ENCODE results near the gene STRBP. TPM values are rescaled to one million over a fixed set of nuclear protein-coding genes. Genes with fewer than 3 reads are reported as not detected.

The STRBP gene
- total RNA-seq, 2 experiments from 2014 or later, result 40.7 to 43.2 TPM

DNA sequence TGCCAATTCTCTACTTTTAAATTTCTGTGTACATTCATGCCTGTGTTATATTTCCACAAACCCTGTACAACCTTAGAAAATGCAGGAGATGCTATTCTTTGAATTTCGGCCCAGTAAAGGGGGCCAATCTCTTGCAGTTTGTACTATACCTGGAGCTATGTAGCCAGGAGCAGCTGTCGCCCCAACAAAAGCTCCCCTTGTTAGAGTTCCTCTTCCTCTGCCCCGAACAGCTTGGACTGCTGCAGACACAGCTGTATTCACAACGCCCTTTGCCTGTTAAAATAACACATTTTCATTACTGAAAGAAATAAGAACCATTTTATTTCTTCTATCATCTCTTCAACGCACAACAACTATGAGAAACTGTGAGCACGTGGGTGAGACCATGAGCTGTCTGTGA lies 135.7 kb downstream of the STRBP start:
- intact Hi-C loops (cut with micrococcal nuclease), result no loop called here
- no peaks in the 10 kb centered on the region for H3K4me1 Mint-ChIP-seq (ENCODE audit: low read depth)
- no peak overlapping the region for H3K27ac Mint-ChIP-seq
- no peak overlapping the region for H3K4me3 Mint-ChIP-seq
- TF ChIP-seq CTCF (IDR thresholded peaks at IDR 0.05), result no peak
- no peaks in the 10 kb centered on the region for H3K27me3 Mint-ChIP-seq
- ChIA-PET POLR2A (no interaction called here), CTCF (no interaction called here)
- DNase-seq, result no peak
- no peak for ATAC-seq
- peaks cover 8% of the 10 kb centered on the region for H3K36me3 Mint-ChIP-seq (ENCODE audit: low read depth)
- no peaks in the 10 kb centered on the region for H3K9me3 Mint-ChIP-seq

DNA sequence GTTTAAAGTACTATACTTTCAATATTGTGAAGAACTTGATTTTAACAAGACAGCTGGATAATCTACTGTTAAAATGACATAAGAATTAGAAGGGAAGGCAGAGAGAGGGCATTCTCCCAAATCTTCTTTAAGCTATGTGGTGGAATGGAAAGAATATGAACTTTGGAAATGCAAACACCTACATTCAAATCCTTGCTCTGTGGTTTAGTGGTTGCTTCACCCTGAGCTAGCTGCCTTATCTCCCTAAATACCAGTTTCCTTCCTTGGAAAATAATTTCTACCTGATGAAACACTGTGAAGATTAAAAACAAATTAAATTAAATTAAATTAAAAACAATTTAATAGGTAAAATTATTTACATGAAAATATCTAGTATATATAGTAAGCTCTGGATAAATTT lies 136.4 kb downstream of the STRBP start:
- CTCF ChIA-PET, result no interaction called here
- DNase-seq (no peak), ATAC-seq (no peak)
- Mint-ChIP-seq H3K4me3 (no peak overlapping the region), H3K36me3 (ENCODE audit: low read depth) (peaks cover 7% of the 10 kb centered on the region), H3K9me3 (no peaks in the 10 kb centered on the region), H3K27ac (no peak overlapping the region), H3K4me1 (ENCODE audit: low read depth) (no peaks in the 10 kb centered on the region), H3K27me3 (no peaks in the 10 kb centered on the region)
- intact Hi-C loops (cut with micrococcal nuclease), result no loop called here
- POLR2A ChIA-PET, result no interaction called here
- TF ChIP-seq CTCF (IDR thresholded peaks at IDR 0.05), result no peak

- intact Hi-C loops (cut with micrococcal nuclease), result no loop called here
- H3K9me3 Mint-ChIP-seq, result no peaks in the 10 kb centered on the region
- POLR2A ChIA-PET, result no interaction called here
- no peak for DNase-seq
- H3K27ac Mint-ChIP-seq, result no peak overlapping the region
- ATAC-seq, result no peak
- H3K27me3 Mint-ChIP-seq, result no peaks in the 10 kb centered on the region
- CTCF ChIA-PET, result interaction anchor here (0.8 kb wide), 1 partner anchor 193 kb away, joined by 3 read pairs; no protein-coding TSS in a partner anchor
- no peaks in the 10 kb centered on the region for H3K4me1 Mint-ChIP-seq (ENCODE audit: low read depth)
- H3K36me3 Mint-ChIP-seq (ENCODE audit: low read depth), result peaks cover 6% of the 10 kb centered on the region
- no peak for TF ChIP-seq CTCF (IDR thresholded peaks at IDR 0.05)
- no peak overlapping the region for H3K4me3 Mint-ChIP-seq
Observed at GRCh38 chr9:123131258-123131657, 137.1 kb downstream of the STRBP start.

DNA sequence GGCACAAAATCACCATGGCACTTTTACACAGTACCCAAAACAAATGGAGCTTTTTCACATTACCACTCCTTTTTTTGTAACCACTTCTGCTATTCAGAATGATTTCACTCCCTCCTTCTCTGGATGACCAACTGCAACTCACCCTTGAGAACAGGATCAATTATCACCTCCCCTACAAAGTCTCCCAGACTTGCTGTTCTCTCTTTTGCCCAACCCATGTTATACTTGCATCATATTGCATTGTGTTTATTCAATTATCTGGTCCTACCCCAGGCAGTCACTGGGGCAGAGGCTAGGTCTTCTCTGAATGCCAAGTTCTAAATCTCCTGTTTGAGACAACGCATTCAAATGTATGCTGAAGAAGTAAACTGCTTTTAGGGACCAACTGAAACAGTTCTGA lies 139.0 kb downstream of the STRBP start:
- no peak for ATAC-seq
- Mint-ChIP-seq H3K27ac (no peak overlapping the region), H3K4me3 (no peak overlapping the region), H3K4me1 (ENCODE audit: low read depth) (no peaks in the 10 kb centered on the region), H3K36me3 (ENCODE audit: low read depth) (peaks cover 4% of the 10 kb centered on the region), H3K27me3 (no peaks in the 10 kb centered on the region), H3K9me3 (no peaks in the 10 kb centered on the region)
- ChIA-PET POLR2A (no interaction called here), CTCF (no interaction called here)
- no peak for DNase-seq
- intact Hi-C loops (cut with micrococcal nuclease), result no loop called here
- TF ChIP-seq CTCF (IDR thresholded peaks at IDR 0.05), result no peak

GRCh38 chr9:123128591-123128990 lies 139.8 kb downstream of the STRBP start:
- ATAC-seq (no peak), DNase-seq (no peak)
- CTCF ChIA-PET, result no interaction called here
- H3K9me3 Mint-ChIP-seq, result no peaks in the 10 kb centered on the region
- no peak overlapping the region for H3K27ac Mint-ChIP-seq
- no peak overlapping the region for H3K4me3 Mint-ChIP-seq
- intact Hi-C loops (cut with micrococcal nuclease), result no loop called here
- TF ChIP-seq CTCF (IDR thresholded peaks at IDR 0.05), result no peak
- no peaks in the 10 kb centered on the region for H3K4me1 Mint-ChIP-seq (ENCODE audit: low read depth)
- POLR2A ChIA-PET, result no interaction called here
- H3K27me3 Mint-ChIP-seq, result no peaks in the 10 kb centered on the region
- H3K36me3 Mint-ChIP-seq (ENCODE audit: low read depth), result peaks cover 4% of the 10 kb centered on the region
